Measurements from ENCODE around the gene PLPP2. TPM values are rescaled to one million over a fixed set of nuclear protein-coding genes. Genes with fewer than 3 reads are reported as not detected.
"Not testable (repeated sequence)": the region's sequence is repeated elsewhere in the genome, so short reads cannot be mapped to it uniquely, and the experiment has no call there.

The PLPP2 gene
- total and polyA plus RNA-seq, 4 donors: 11.8 to 24.2 (median 13.8) TPM

GRCh38 chr19:275958-276646 is 15.1 kb downstream of the PLPP2 start:
- H3K36me3 ChIP-seq (ENCODE audit: control insufficient read depth, insufficient read depth, low read length): peaks cover 2% of the 10 kb centered on the region
- H3K27me3 ChIP-seq (ENCODE audit: control insufficient read depth, insufficient read depth, low read length): peaks cover 8% of the 10 kb centered on the region
- no peak overlapping the region for H3K27ac ChIP-seq (ENCODE audit: low read depth, low read length)
- no peaks in the 10 kb centered on the region for H3K9me3 ChIP-seq (ENCODE audit: control insufficient read depth, insufficient read depth, low read length)
- WGBS (ENCODE audit: insufficient coverage): 90% methylated on average over 14 of the region's 19 CpGs
- no peak for DNase-seq (ENCODE audit: low read depth in 4 of 6, low spot score in 6 of 6)
- peaks cover 9% of the 10 kb centered on the region for H3K4me1 ChIP-seq (ENCODE audit: control insufficient read depth, insufficient read depth, low read length)
- H3K4me3 ChIP-seq (ENCODE audit: low read depth, low read length): no peak overlapping the region

- no peaks in the 10 kb centered on the region for H3K36me3 ChIP-seq (ENCODE audit: control insufficient read depth, insufficient read depth, low read length)
- 90% methylated on average over 8 of the region's 9 CpGs for WGBS (ENCODE audit: insufficient coverage)
- peaks cover 8% of the 10 kb centered on the region for H3K27me3 ChIP-seq (ENCODE audit: control insufficient read depth, insufficient read depth, low read length)
- H3K9me3 ChIP-seq (ENCODE audit: control insufficient read depth, insufficient read depth, low read length): no peaks in the 10 kb centered on the region
- no peak overlapping the region for H3K27ac ChIP-seq (ENCODE audit: low read depth, low read length)
- peaks cover 4% of the 10 kb centered on the region for H3K4me1 ChIP-seq (ENCODE audit: control insufficient read depth, insufficient read depth, low read length)
- no peak for DNase-seq (ENCODE audit: low read depth in 4 of 6, low spot score in 6 of 6)
- no peak overlapping the region for H3K4me3 ChIP-seq (ENCODE audit: low read depth, low read length)
Measured at GRCh38 chr19:275000-275399, 16.2 kb downstream of the PLPP2 start.

GRCh38 chr19:273393-273792 is 17.8 kb downstream of the PLPP2 start:
- Histone ChIP-seq H3K27me3 (ENCODE audit: control insufficient read depth, insufficient read depth, low read length) (peaks cover 8% of the 10 kb centered on the region), H3K27ac (ENCODE audit: low read depth, low read length) (no peak overlapping the region), H3K4me1 (ENCODE audit: control insufficient read depth, insufficient read depth, low read length) (peaks cover 4% of the 10 kb centered on the region), H3K9me3 (ENCODE audit: control insufficient read depth, insufficient read depth, low read length) (no peaks in the 10 kb centered on the region), H3K36me3 (ENCODE audit: control insufficient read depth, insufficient read depth, low read length) (no peaks in the 10 kb centered on the region), H3K4me3 (ENCODE audit: low read depth, low read length) (no peak overlapping the region)
- 92% methylated on average over 4 of the region's 6 CpGs for WGBS (ENCODE audit: insufficient coverage)
- DNase-seq (ENCODE audit: low read depth in 4 of 6, low spot score in 6 of 6): no peak

- no peaks in the 10 kb centered on the region for H3K36me3 ChIP-seq (ENCODE audit: control insufficient read depth, insufficient read depth, low read length)
- H3K4me1 ChIP-seq (ENCODE audit: control insufficient read depth, insufficient read depth, low read length): peaks cover 8% of the 10 kb centered on the region
- no peak overlapping the region for H3K27ac ChIP-seq (ENCODE audit: low read depth, low read length)
- H3K27me3 ChIP-seq (ENCODE audit: control insufficient read depth, insufficient read depth, low read length): peaks cover 16% of the 10 kb centered on the region
- WGBS (ENCODE audit: insufficient coverage): 90% methylated on average over 6 of the region's 6 CpGs
- no peak overlapping the region for H3K4me3 ChIP-seq (ENCODE audit: low read depth, low read length)
- H3K9me3 ChIP-seq (ENCODE audit: control insufficient read depth, insufficient read depth, low read length): no peaks in the 10 kb centered on the region
- DNase-seq (ENCODE audit: low read depth in 4 of 6, low spot score in 6 of 6): no peak
Measured at GRCh38 chr19:271856-272255, 19.3 kb downstream of the PLPP2 start.

- H3K27me3 ChIP-seq (ENCODE audit: control insufficient read depth, insufficient read depth, low read length): peaks cover 16% of the 10 kb centered on the region
- not testable (repeated sequence) for H3K36me3 ChIP-seq (ENCODE audit: control insufficient read depth, insufficient read depth, low read length); H3K27ac ChIP-seq (ENCODE audit: low read depth, low read length); H3K4me3 ChIP-seq (ENCODE audit: low read depth, low read length); H3K9me3 ChIP-seq (ENCODE audit: control insufficient read depth, insufficient read depth, low read length); H3K4me1 ChIP-seq (ENCODE audit: control insufficient read depth, insufficient read depth, low read length); DNase-seq (ENCODE audit: low read depth in 4 of 6, low spot score in 6 of 6)
- 65% methylated on average over 5 of the region's 12 CpGs for WGBS (ENCODE audit: insufficient coverage)
Measured at GRCh38 chr19:270766-271318, 20.4 kb downstream of the PLPP2 start.

- Histone ChIP-seq H3K27me3 (ENCODE audit: control insufficient read depth, insufficient read depth, low read length) (peaks cover 18% of the 10 kb centered on the region), H3K4me1 (ENCODE audit: control insufficient read depth, insufficient read depth, low read length) (peaks cover 8% of the 10 kb centered on the region), H3K27ac (ENCODE audit: low read depth, low read length) (no peak overlapping the region), H3K9me3 (ENCODE audit: control insufficient read depth, insufficient read depth, low read length) (no peaks in the 10 kb centered on the region), H3K4me3 (ENCODE audit: low read depth, low read length) (no peak overlapping the region), H3K36me3 (ENCODE audit: control insufficient read depth, insufficient read depth, low read length) (no peaks in the 10 kb centered on the region)
- DNase-seq (ENCODE audit: low read depth in 4 of 6, low spot score in 6 of 6): no peak
Measured at GRCh38 chr19:269241-269640, 22.0 kb downstream of the PLPP2 start.

GRCh38 chr19:262125-262524 is 29.1 kb downstream of the PLPP2 start:
- peaks cover 3% of the 10 kb centered on the region for H3K4me1 ChIP-seq (ENCODE audit: control insufficient read depth, insufficient read depth, low read length)
- H3K4me3 ChIP-seq (ENCODE audit: low read depth, low read length): no peak overlapping the region
- WGBS (ENCODE audit: insufficient coverage): no CpG with 5 or more reads among the region's 1 CpG
- H3K36me3 ChIP-seq (ENCODE audit: control insufficient read depth, insufficient read depth, low read length): no peaks in the 10 kb centered on the region
- no peak overlapping the region for H3K27ac ChIP-seq (ENCODE audit: low read depth, low read length)
- no peak for DNase-seq (ENCODE audit: low read depth in 4 of 6, low spot score in 6 of 6)
- H3K27me3 ChIP-seq (ENCODE audit: control insufficient read depth, insufficient read depth, low read length): peaks cover 12% of the 10 kb centered on the region
- H3K9me3 ChIP-seq (ENCODE audit: control insufficient read depth, insufficient read depth, low read length): no peaks in the 10 kb centered on the region

- WGBS (ENCODE audit: insufficient coverage): no CpG with 5 or more reads among the region's 3 CpGs
- H3K36me3 ChIP-seq (ENCODE audit: control insufficient read depth, insufficient read depth, low read length); H3K27ac ChIP-seq (ENCODE audit: low read depth, low read length); H3K9me3 ChIP-seq (ENCODE audit: control insufficient read depth, insufficient read depth, low read length); DNase-seq (ENCODE audit: low read depth in 4 of 6, low spot score in 6 of 6); H3K4me1 ChIP-seq (ENCODE audit: control insufficient read depth, insufficient read depth, low read length); H3K4me3 ChIP-seq (ENCODE audit: low read depth, low read length); H3K27me3 ChIP-seq (ENCODE audit: control insufficient read depth, insufficient read depth, low read length): not testable (repeated sequence)
Measured at GRCh38 chr19:256804-257203, 34.4 kb downstream of the PLPP2 start.

GRCh38 chr19:252421-253186 is 38.6 kb downstream of the PLPP2 start:
- H3K27ac ChIP-seq (ENCODE audit: low read depth, low read length); H3K4me1 ChIP-seq (ENCODE audit: control insufficient read depth, insufficient read depth, low read length); H3K9me3 ChIP-seq (ENCODE audit: control insufficient read depth, insufficient read depth, low read length); H3K4me3 ChIP-seq (ENCODE audit: low read depth, low read length); H3K27me3 ChIP-seq (ENCODE audit: control insufficient read depth, insufficient read depth, low read length); H3K36me3 ChIP-seq (ENCODE audit: control insufficient read depth, insufficient read depth, low read length); DNase-seq (ENCODE audit: low read depth in 4 of 6, low spot score in 6 of 6): not testable (repeated sequence)
- WGBS (ENCODE audit: insufficient coverage): no CpG with 5 or more reads among the region's 7 CpGs

- no peak for DNase-seq (ENCODE audit: low read depth in 4 of 6, low spot score in 6 of 6)
- H3K9me3 ChIP-seq (ENCODE audit: control insufficient read depth, insufficient read depth, low read length): no peaks in the 10 kb centered on the region
- 65% methylated on average over 48 of the region's 48 CpGs for WGBS (ENCODE audit: insufficient coverage)
- no peaks in the 10 kb centered on the region for H3K4me1 ChIP-seq (ENCODE audit: control insufficient read depth, insufficient read depth, low read length)
- no peaks in the 10 kb centered on the region for H3K27me3 ChIP-seq (ENCODE audit: control insufficient read depth, insufficient read depth, low read length)
- no peaks in the 10 kb centered on the region for H3K36me3 ChIP-seq (ENCODE audit: control insufficient read depth, insufficient read depth, low read length)
- H3K27ac ChIP-seq (ENCODE audit: low read depth, low read length): no peak overlapping the region
- no peak overlapping the region for H3K4me3 ChIP-seq (ENCODE audit: low read depth, low read length)
Measured at GRCh38 chr19:246551-246950, 44.7 kb downstream of the PLPP2 start.

All from spinal cord (tissue), 10 donors.